SK-N-SH (cell line): ENCODE data around the gene CAMK2D. TPM values are rescaled to one million over a fixed set of nuclear protein-coding genes. Genes with fewer than 3 reads are reported as not detected.

Source experiments
- CTCF ChIA-PET: fragments of 300-600, 350-600 bp; formaldehyde crosslinking; extraction: SDS; loops from one replicate; lab custom pipeline; 2021; lab: Yijun Ruan, JAX
- POLR2A ChIA-PET: fragments of 350-600 bp; sonication (Branson Sonifier 250); formaldehyde crosslinking; extraction: SDS; loops from one replicate; lab custom pipeline; 2020; ENCODE audit warnings: antibody characterized with exemption, inconsistent platforms; lab: Yijun Ruan, JAX
- DNase-seq: peaks from one replicate; pipeline ENCODE4 v3.0.0; 2012
- H2AFZ ChIP-seq: fragments of 200-600 bp; sonication (generic); 2 replicates; pipeline ENCODE4 v1.8.1; 2016; ENCODE audit warnings: antibody characterized with exemption, mild to moderate bottlenecking, low read depth
- H3F3A ChIP-seq: fragments of 200-600 bp; sonication (generic); replicated peaks from 2 replicates; pipeline ENCODE3; 2016; ENCODE audit warnings: antibody characterized with exemption, mild to moderate bottlenecking; ENCODE audit not compliant: insufficient read depth
- H3K27ac ChIP-seq, 2 experiments: fragments of 200-500 bp in 1 of 2; fragments of 200-600 bp in 1 of 2; sonication (Bioruptor generic) in 1 of 2; sonication (generic), shearing (Covaris generic) in 1 of 2; 2 replicates each; pipeline versions ENCODE4 v1.5.1 to v1.6.1; 2014 to 2016; ENCODE audit warnings: low read depth in 2 of 2, inconsistent platforms in 1 of 2, low read length in 1 of 2, mild to moderate bottlenecking in 1 of 2, mixed read lengths in 1 of 2
- H3K27me3 ChIP-seq: fragments of 200-600 bp; sonication (generic), shearing (Covaris generic); 2 replicates; pipeline ENCODE4 v1.6.1; 2016; ENCODE audit warnings: mixed run types; ENCODE audit not compliant: insufficient read depth
- H3K36me3 ChIP-seq, 2 experiments: fragments of 200-500 bp in 1 of 2; fragments of 200-600 bp in 1 of 2; sonication (Bioruptor generic) in 1 of 2; sonication (generic) in 1 of 2; replicated peaks in 1 of 2; 2 replicates each; pipeline versions ENCODE3 to v1.5.1; 2014 to 2016; ENCODE audit warnings: low read length in 1 of 2, mild to moderate bottlenecking in 1 of 2; ENCODE audit not compliant: insufficient read depth in 2 of 2, control insufficient read depth in 1 of 2
- H3K4me1 ChIP-seq, 2 experiments: fragments of 200-500 bp in 1 of 2; fragments of 200-600 bp in 1 of 2; sonication (Bioruptor generic) in 1 of 2; sonication (generic), shearing (Covaris generic) in 1 of 2; 2 replicates each; pipeline versions ENCODE4 v1.5.1 to v1.6.1; 2014 to 2016; ENCODE audit warnings: low read depth in 1 of 2, low read length in 1 of 2, mixed run types in 1 of 2; ENCODE audit not compliant: insufficient read depth in 2 of 2, control insufficient read depth in 1 of 2
- H3K4me2 ChIP-seq: fragments of 200-600 bp; sonication (generic), shearing (Covaris generic); 2 replicates; pipeline ENCODE4 v1.6.1; 2017; ENCODE audit warnings: mixed run types
- H3K4me3 ChIP-seq, 2 experiments: fragments of 200-500 bp in 1 of 2; fragments of 200-600 bp in 1 of 2; sonication (Bioruptor generic) in 1 of 2; sonication (generic), shearing (Covaris generic) in 1 of 2; 2 replicates each; pipeline versions ENCODE4 v1.5.1 to v1.8.1; 2014 to 2016; ENCODE audit warnings: low read depth in 2 of 2, inconsistent platforms in 1 of 2, low read length in 1 of 2, mild to moderate bottlenecking in 1 of 2, mixed read lengths in 1 of 2, moderate library complexity in 1 of 2
- H3K79me2 ChIP-seq: fragments of 200-600 bp; sonication (generic); 2 replicates; pipeline ENCODE4 v1.8.1; 2017; ENCODE audit warnings: mild to moderate bottlenecking; ENCODE audit not compliant: insufficient read depth
- H3K9ac ChIP-seq: fragments of 200-600 bp; sonication (generic); 2 replicates; pipeline ENCODE4 v1.6.1; 2017; ENCODE audit warnings: mixed run types
- H3K9me2 ChIP-seq: fragments of 200-600 bp; sonication (generic); 2 replicates; pipeline ENCODE4 v1.6.1; 2017; ENCODE audit warnings: mixed run types
- H3K9me3 ChIP-seq: fragments of 200-600 bp; sonication (generic); 2 replicates; pipeline ENCODE4 v1.6.1; 2017; ENCODE audit warnings: mixed run types, mild to moderate bottlenecking, moderate library complexity
- H4K20me1 ChIP-seq: fragments of 200-600 bp; sonication (generic); 2 replicates; pipeline ENCODE4 v1.6.1; 2017; ENCODE audit warnings: mild to moderate bottlenecking, mixed run types; ENCODE audit not compliant: insufficient read depth
- ELF1 ChIP-seq: IDR thresholded peaks from 2 replicates; pipeline ENCODE4 v1.4.0; 2012
- EZH2phosphoT487 ChIP-seq: fragments of 200-600 bp; sonication (generic); IDR thresholded peaks from 2 replicates; pipeline ENCODE4 v1.6.1; 2017; ENCODE audit warnings: low read depth, mixed run types, mild to moderate bottlenecking, antibody characterized with exemption, moderate library complexity, borderline replicate concordance
- FOSL2 ChIP-seq: IDR thresholded peaks from 2 replicates; pipeline ENCODE4 v1.4.0; 2012; ENCODE audit warnings: low read depth, mild to moderate bottlenecking, moderate library complexity, borderline replicate concordance
- FOXM1 ChIP-seq: IDR thresholded peaks from 2 replicates; pipeline ENCODE4 v1.4.0; 2012; ENCODE audit warnings: low read depth, mild to moderate bottlenecking
- GABPA ChIP-seq: IDR thresholded peaks from 2 replicates; pipeline ENCODE4 v1.4.0; 2012; ENCODE audit warnings: low read depth, mild to moderate bottlenecking
- JUND ChIP-seq: IDR thresholded peaks from 2 replicates; pipeline ENCODE4 v1.4.0; 2012
- MEF2A ChIP-seq: IDR thresholded peaks from 2 replicates; pipeline ENCODE4 v1.4.0; 2012; ENCODE audit warnings: low read depth, borderline replicate concordance
- NRF1 ChIP-seq: IDR thresholded peaks from 2 replicates; pipeline ENCODE4 v1.6.1; 2012; ENCODE audit warnings: low read depth, mild to moderate bottlenecking, low read length
- POLR2AphosphoS5 ChIP-seq: IDR thresholded peaks from 2 replicates; pipeline ENCODE4 v1.6.1; 2012; ENCODE audit warnings: low read depth, low read length
- RCOR1 ChIP-seq: fragments of 150-350 bp; IDR thresholded peaks from 2 replicates; pipeline ENCODE4 v1.6.1; 2017; ENCODE audit warnings: antibody characterized with exemption, low read length
- RFX5 ChIP-seq: IDR thresholded peaks from 2 replicates; pipeline ENCODE4 v1.6.1; 2012; ENCODE audit warnings: mild to moderate bottlenecking, improper control_type of control experiment, low read length
- RXRA ChIP-seq: IDR thresholded peaks from 2 replicates; pipeline ENCODE4 v1.4.0; 2012; ENCODE audit warnings: low read depth, mild to moderate bottlenecking, borderline replicate concordance
- SIN3A ChIP-seq: IDR thresholded peaks from 2 replicates; pipeline ENCODE4 v1.6.1; 2012; ENCODE audit warnings: low read depth, mild to moderate bottlenecking, low read length, moderate library complexity, borderline replicate concordance
- SMC3 ChIP-seq: IDR thresholded peaks from 2 replicates; pipeline ENCODE4 v1.6.1; 2012; ENCODE audit warnings: low read depth, low read length, improper control_type of control experiment
- YY1 ChIP-seq: IDR thresholded peaks from 2 replicates; pipeline ENCODE4 v1.4.0; 2012; ENCODE audit warnings: low read depth, mild to moderate bottlenecking
- whole genome bisulfite sequencing: methylation state at CpG from one replicate; pipeline ENCODE4 v1.1.6; 2017; ENCODE audit warnings: low lambda C conversion rate; 5-methylcytosine and 5-hydroxymethylcytosine counted together
- polyA plus RNA-seq, 3 experiments: library from polyadenylated mRNA; depleted of rRNA; stranded (reverse); fragments of >200 nt; gene quantifications; 2 replicates each; pipeline ENCODE4 v1.2.3, GENCODE V29; 2012
- TF ChIP-seq, protein P1 (sequence below): fragments of 150-350 bp; IDR thresholded peaks from 2 replicates; pipeline ENCODE4 v1.6.1; 2016; ENCODE audit warnings: mild to moderate bottlenecking, low read depth, low read length
- TF ChIP-seq, protein P2 (sequence below): IDR thresholded peaks from 2 replicates; pipeline ENCODE4 v1.4.0; 2012; ENCODE audit warnings: low read depth, borderline replicate concordance
- TF ChIP-seq, protein P3 (sequence below): IDR thresholded peaks from 2 replicates; pipeline ENCODE4 v1.4.0; 2012; ENCODE audit warnings: low read depth, borderline replicate concordance
- TF ChIP-seq, protein P4 (sequence below): IDR thresholded peaks from 2 replicates; pipeline ENCODE4 v1.6.1; 2012; ENCODE audit warnings: mild to moderate bottlenecking, low read depth, low read length, moderate library complexity
- TF ChIP-seq, protein P5 (sequence below): IDR thresholded peaks from 2 replicates; pipeline ENCODE4; 2012

The CAMK2D gene
- polyA plus RNA-seq, 1 of the 3 experiments (the other 2 are of a cell fraction): 17.0 TPM

DNA sequence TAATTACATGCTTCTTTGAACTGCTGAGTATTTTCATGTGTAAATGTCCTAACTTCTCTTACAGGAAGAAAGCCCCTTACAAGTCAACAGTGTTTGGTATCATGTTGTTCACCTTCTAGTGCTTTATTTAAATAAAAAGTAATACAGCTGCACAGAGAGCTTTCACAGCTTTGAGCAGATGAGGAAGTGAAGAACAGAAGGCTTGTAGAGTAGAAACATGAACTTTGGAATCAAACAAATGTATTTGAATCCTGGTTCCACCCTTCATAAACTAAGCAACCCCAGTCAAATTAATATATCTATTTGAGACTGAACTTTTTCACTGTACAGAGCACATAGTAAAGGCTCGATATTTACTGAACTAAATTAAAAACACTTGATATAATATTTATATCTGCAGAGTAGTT, 120.5 kb downstream of the CAMK2D start (continued):
- TF ChIP-seq, protein P1, sequence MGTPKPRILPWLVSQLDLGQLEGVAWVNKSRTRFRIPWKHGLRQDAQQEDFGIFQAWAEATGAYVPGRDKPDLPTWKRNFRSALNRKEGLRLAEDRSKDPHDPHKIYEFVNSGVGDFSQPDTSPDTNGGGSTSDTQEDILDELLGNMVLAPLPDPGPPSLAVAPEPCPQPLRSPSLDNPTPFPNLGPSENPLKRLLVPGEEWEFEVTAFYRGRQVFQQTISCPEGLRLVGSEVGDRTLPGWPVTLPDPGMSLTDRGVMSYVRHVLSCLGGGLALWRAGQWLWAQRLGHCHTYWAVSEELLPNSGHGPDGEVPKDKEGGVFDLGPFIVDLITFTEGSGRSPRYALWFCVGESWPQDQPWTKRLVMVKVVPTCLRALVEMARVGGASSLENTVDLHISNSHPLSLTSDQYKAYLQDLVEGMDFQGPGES: no peak
- no peak for TF ChIP-seq RXRA
- TF ChIP-seq ELF1: no peak
- no peak for TF ChIP-seq EZH2phosphoT487
- TF ChIP-seq MEF2A: no peak
- TF ChIP-seq, protein P2, sequence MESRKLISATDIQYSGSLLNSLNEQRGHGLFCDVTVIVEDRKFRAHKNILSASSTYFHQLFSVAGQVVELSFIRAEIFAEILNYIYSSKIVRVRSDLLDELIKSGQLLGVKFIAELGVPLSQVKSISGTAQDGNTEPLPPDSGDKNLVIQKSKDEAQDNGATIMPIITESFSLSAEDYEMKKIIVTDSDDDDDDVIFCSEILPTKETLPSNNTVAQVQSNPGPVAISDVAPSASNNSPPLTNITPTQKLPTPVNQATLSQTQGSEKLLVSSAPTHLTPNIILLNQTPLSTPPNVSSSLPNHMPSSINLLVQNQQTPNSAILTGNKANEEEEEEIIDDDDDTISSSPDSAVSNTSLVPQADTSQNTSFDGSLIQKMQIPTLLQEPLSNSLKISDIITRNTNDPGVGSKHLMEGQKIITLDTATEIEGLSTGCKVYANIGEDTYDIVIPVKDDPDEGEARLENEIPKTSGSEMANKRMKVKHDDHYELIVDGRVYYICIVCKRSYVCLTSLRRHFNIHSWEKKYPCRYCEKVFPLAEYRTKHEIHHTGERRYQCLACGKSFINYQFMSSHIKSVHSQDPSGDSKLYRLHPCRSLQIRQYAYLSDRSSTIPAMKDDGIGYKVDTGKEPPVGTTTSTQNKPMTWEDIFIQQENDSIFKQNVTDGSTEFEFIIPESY: no peak

DNA sequence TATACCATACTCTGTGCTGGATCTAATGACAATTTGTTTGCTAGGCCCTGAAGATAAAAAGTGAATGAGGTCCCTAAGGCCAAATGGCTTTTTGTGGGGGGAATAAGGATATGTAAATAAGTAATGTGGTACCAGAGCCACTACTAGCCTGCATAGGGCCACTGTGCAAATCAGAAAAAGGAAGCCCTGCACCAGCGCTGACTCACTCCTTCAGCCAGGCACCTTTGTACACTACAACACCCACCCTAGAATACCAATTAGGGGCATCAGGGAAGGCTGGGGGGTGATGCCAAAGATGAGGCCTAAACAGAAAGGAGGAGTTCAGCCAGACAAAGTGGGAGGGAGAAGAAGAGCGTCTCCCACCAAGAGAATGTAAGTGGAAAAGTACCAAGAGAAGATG, 122.2 kb downstream of the CAMK2D start:
- Histone ChIP-seq H3K79me2 (peaks cover 39% of the 10 kb centered on the region), H3K4me2 (no peak overlapping the region), H2AFZ (no peak overlapping the region), H4K20me1 (peaks cover 34% of the 10 kb centered on the region), H3K9me2 (no peaks in the 10 kb centered on the region), H3K9ac (no peak overlapping the region), H3K27me3 (no peaks in the 10 kb centered on the region), H3K36me3 (no peaks in the 10 kb centered on the region), H3K4me3 (no peak overlapping the region), H3K4me1 (peaks cover 0 to 14% of the 10 kb centered on the region in 2 experiments; a peak in 3 of 4 replicates), H3F3A (peaks cover 15% of the 10 kb centered on the region), H3K9me3 (no peaks in the 10 kb centered on the region), H3K27ac (no peak overlapping the region)
- no peak for DNase-seq
- ChIA-PET POLR2A (no interaction called here), CTCF (no interaction called here)
- 95% methylated on average over 2 of the region's 2 CpGs for WGBS
- TF ChIP-seq FOSL2 (no peak), RCOR1 (no peak), FOXM1 (no peak), SIN3A (no peak), GABPA (no peak), EZH2phosphoT487 (no peak), JUND (no peak), POLR2AphosphoS5 (no peak), SMC3 (no peak), RFX5 (no peak), YY1 (no peak), NRF1 (no peak)
- TF ChIP-seq, protein P3, sequence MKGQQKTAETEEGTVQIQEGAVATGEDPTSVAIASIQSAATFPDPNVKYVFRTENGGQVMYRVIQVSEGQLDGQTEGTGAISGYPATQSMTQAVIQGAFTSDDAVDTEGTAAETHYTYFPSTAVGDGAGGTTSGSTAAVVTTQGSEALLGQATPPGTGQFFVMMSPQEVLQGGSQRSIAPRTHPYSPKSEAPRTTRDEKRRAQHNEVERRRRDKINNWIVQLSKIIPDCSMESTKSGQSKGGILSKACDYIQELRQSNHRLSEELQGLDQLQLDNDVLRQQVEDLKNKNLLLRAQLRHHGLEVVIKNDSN: no peak
- TF ChIP-seq, protein P4, sequence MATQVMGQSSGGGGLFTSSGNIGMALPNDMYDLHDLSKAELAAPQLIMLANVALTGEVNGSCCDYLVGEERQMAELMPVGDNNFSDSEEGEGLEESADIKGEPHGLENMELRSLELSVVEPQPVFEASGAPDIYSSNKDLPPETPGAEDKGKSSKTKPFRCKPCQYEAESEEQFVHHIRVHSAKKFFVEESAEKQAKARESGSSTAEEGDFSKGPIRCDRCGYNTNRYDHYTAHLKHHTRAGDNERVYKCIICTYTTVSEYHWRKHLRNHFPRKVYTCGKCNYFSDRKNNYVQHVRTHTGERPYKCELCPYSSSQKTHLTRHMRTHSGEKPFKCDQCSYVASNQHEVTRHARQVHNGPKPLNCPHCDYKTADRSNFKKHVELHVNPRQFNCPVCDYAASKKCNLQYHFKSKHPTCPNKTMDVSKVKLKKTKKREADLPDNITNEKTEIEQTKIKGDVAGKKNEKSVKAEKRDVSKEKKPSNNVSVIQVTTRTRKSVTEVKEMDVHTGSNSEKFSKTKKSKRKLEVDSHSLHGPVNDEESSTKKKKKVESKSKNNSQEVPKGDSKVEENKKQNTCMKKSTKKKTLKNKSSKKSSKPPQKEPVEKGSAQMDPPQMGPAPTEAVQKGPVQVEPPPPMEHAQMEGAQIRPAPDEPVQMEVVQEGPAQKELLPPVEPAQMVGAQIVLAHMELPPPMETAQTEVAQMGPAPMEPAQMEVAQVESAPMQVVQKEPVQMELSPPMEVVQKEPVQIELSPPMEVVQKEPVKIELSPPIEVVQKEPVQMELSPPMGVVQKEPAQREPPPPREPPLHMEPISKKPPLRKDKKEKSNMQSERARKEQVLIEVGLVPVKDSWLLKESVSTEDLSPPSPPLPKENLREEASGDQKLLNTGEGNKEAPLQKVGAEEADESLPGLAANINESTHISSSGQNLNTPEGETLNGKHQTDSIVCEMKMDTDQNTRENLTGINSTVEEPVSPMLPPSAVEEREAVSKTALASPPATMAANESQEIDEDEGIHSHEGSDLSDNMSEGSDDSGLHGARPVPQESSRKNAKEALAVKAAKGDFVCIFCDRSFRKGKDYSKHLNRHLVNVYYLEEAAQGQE: no peak
- TF ChIP-seq, protein P1: no peak
- TF ChIP-seq, protein P5, sequence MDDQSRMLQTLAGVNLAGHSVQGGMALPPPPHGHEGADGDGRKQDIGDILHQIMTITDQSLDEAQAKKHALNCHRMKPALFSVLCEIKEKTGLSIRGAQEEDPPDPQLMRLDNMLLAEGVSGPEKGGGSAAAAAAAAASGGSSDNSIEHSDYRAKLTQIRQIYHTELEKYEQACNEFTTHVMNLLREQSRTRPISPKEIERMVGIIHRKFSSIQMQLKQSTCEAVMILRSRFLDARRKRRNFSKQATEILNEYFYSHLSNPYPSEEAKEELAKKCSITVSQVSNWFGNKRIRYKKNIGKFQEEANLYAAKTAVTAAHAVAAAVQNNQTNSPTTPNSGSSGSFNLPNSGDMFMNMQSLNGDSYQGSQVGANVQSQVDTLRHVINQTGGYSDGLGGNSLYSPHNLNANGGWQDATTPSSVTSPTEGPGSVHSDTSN: no peak
- TF ChIP-seq, protein P2: no peak
